ENCODE measurements around the gene AGPAT4. TPM values are rescaled to one million over a fixed set of nuclear protein-coding genes. Genes with fewer than 3 reads are reported as not detected.

Gene AGPAT4
- total RNA-seq, 1 experiment from 2014 or later: 4.9 TPM

DNA sequence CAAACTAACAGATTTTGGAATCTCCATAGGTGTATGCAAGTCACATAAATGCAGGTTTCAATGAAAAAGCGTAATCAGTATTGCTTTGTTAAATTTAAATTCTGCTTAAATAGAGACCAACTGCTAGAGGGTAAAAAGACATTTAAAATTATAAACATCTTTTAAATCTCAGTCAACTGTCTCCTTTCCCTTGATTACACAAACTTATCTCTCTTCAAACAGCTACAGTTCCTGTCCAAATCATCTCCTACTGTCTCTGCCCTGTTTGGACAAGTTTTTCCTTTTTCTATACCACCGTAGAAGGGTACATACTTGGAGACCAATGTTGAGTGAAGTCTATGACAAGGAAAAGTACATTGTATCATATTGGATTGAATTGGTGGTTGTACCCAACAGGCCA, 43.5 kb downstream of the AGPAT4 start:
- no peak for DNase-seq (ENCODE audit: low read depth)

DNA sequence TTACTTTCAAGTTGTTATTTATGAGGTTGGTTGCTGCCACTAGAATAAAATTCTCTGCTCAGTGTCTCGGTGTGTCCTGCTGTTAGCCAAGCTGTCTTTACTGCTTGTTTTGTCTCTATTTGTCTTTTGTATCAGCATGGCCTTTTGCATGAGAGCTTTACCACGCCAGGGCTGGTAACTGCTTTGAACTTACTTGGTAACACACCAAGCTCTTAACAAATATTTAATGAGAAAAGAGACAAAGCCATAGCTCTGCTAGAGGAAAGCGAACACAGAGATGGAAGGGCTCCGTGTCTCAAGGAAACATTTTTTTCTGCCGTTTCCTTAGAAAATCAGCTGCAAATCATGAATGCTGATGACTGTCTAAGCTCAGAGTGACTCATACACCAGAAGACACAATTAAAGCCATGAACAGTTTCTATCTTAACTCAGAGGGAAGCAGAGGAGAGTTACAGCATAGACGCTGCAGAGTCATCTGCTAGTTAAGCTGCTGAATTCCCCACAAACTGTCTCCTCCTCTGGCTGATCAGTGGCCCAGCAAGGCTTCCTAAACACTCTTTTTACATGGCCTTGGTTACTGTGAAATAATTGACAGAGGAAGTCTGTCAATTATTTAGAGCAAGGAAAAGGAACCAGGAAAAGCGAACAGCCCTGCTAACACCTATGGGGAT, 44.8 kb downstream of the AGPAT4 start:
- DNase-seq (ENCODE audit: low read depth): peak; percentile 91

DNA sequence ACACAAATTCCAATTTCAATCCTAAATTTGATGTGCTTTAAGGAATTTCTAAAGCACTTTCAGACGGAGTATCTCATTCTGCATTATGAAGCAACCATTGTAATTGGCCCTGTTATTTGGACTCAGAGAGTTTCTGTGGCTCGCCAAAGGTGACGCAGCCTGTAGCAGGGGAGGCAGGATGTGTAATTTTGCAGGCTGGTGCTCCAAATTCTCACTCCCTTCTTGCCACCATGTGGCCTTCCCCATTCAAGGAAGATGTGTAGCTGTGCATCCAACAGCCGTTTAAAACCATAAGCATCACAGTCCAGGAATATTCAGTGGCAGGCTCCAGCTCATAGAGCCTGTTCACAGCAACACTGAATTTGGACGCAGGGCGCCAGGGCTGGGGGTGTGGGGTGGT, 45.8 kb downstream of the AGPAT4 start:
- no peak for DNase-seq (ENCODE audit: low read depth)

DNA sequence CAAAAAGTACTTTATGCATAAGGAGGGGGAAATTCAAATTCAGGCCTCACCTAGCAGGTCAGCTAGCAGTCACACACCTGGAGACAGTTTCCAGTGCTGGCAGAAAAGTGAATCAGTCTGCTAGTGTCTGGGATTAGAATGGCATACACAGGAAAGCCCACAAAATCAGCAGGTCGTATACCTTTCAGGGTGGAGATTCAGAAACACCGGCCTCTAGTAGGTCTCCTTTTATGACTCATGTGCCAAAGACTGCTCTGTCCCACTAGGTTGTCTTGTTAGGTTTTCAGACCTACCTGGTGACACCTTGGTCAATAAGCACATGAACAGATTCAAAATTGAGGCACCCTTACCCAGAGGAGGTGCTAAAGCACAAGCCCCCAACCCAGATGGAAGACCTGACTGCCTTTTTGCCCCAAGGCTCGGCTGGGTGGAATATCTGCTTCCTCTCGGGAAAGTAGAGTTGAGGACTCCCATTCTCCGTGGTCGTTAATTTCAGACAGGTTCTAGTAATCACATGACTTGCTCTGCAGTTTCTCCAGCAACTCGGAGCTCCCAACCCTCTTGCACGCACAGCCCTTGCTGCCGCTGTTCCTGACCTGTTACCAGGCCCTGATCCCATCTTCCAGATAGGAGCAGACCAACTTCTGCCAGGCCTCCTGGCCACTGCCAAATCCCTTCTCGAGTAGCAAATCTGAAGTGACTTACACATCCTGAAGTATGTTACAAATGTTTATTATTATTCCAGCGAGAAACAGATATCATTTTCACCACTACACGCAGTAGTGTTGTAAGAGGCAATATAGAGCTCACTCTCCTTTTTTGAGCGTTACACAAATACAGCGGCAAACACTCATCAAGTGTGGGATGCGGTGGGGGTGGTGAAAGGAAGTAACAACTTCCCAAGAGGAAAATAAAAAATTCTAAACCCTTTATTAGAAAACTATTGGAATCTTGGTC, 46.6 kb downstream of the AGPAT4 start:
- no peak for DNase-seq (ENCODE audit: low read depth)

DNA sequence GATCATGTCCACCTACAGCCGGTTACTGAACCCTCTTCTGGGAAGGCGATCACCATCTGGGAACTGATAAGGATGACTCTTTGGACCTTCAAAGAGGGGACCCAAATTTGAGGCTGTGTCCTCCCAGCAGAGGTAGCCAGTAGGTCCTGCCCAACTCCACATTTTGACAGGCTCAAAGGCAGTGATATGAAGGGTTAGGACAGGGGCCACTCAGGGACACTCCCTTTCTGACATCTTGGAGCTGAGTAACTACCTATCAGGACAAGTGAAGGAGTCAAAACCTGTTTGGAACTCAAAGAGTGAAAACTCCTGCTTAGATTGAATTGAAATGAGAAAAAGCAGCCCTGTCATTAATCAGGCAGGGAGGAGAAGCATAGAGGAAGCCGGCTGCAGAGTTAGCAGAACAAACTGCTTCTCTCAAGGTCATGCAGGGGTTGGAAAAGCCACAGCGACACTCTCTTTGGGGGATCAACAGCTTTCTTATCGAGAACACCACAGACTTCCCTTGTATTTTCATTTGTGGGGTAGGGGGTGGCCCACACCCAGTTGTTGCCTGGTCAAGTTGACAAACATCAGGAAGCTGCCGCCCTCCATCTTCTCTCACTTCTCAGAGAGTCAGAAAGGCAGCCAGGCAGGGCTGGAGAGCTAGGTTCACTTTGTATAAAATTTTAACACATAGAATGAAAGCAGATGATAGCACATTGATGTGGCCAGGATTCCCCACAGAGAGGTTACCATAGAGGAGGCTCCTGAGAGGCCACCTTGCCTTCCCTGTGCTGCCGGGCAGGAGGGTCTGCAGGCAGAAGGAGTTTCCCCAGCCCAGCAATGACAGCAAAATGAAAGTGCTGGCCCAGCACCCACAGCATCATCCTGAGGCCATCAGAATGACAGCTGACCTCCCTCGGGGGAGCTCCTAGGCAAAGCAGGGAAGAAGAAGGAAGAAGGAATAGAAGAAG, 47.6 kb downstream of the AGPAT4 start:
- DNase-seq (ENCODE audit: low read depth): no peak

DNA sequence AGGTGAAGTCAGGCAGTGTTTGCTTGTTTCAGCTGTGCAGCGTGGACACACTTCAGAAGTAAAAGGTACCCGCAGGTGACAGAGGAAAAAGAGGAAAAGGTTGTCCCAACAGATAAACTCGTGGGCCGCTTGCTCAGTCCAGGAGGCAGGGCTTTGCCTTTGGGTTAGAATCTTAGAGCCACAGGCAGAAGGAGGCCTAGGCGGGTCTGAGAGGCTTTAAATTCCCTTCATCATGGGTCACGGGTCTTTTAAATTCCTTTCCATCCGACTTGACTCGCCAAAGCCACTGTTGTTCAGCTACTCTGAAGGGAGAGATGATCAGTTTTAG, 48.2 kb downstream of the AGPAT4 start:
- no peak for DNase-seq (ENCODE audit: low read depth)

DNA sequence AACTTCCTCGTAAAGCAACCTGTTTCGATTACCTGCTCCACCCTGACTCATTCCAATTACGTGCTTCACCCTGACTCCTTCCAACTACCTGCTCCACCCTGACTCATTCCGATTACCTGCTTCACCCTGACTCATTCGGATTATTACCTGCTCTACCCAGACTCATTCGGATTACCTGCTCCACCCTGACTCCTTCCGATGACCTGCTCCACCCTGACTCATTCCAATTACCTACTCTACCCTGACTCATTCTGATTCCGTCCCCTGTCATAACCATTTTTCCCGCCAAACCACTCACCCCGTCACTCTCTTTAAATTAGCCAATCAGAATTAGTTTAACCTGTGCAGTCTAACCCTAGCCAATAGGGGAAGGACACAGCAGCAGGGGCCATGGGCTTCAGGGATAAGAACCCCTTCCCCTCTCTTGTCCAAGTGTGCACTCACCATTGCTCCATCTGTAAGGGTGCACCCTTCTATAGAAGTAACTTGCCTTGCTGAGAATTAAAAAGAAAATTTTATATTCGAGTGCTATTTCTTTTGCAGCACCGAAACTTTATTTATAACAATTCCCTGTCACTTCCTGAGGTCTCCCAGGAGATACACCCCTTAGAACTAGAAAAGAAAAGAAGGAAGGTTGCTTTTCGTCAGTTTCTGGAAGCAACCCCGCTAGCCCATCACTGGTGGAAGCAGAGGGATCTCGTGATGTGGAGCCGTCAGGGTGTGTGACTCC, 48.7 kb downstream of the AGPAT4 start:
- peak; percentile 43 for DNase-seq (ENCODE audit: low read depth)

DNA sequence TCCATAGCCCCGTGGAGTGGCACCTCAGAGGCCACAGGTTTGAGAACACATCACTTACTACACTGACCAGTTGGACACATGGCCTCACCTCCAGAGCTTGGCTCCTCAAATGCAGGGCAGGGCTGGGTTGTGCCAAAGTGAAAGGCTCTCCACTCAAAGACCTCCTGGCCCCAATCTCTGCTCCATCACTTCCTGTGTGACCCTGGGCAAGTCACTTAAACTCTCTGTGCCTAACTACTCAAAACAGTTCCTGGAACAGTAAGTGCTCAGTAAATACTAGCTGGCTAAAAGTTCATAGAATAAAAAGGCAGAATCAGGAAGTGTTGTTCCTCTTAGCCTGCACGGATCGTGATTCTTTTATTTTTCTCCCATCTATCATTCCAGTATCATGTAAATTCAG, 50.2 kb downstream of the AGPAT4 start:
- DNase-seq (ENCODE audit: low read depth): no peak

DNA sequence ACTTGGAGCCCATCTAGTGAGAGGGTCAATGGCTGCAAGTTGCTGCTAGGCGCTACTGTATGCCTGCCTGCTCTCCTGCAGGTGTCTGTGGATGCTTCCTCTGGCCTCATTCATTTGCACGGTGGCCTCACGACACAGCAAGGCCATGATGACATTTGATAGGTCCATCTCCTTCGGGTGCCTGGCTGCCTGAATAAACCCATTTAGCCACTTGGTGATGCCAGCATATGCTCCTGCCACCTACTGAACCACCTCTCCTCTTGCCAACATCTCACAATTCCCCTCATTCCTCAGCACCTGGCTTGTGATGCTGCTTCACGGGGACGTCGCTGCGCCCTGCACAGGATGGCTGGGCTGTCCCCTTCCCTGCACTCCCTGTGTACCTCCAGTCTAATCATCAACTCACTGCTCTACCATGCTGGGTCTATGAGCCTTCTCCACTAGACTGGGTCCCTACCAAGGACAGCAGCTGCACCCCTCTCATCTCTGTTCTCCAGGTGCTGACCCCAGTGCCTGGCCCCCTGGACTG, 51.1 kb downstream of the AGPAT4 start:
- no peak for DNase-seq (ENCODE audit: low read depth)

DNA sequence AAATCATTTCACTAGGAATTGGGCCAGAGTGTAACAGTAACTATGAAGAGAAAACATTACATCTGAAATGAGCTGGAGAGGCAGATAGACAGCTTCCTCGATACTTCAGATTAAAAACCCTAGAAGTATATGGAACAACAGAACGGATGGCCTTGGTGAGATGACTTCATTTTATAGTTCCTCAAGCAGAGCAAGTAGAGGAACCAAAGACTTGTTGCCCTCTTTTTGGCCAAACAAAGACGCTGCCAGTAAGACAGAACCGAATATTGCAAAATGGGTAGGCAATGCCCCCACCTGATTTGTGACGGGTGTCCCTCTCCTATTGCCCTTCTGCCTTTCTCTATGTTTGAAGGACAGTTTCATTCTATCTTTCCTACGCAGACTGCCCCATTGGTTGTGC, 53.5 kb downstream of the AGPAT4 start:
- no peak for DNase-seq (ENCODE audit: low read depth)

DNA sequence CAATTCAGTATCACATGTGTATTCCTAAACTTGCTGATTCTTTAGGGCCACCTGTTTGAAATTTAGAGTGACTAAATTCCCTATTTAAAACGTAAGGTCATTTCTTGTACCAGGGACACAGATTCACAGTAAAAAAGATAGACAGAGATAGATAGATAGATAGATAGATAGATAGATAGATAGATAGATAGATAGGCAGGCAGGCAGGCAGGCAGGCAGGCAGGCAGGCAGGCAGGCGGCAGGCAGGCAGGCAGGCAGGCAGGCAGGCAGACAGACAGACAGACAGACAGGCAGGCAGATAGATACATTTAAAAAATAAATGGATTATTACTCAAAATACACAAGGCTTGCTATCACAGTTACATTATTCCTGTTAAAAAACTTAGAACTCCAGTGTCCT, 54.2 kb downstream of the AGPAT4 start:
- no peak for DNase-seq (ENCODE audit: low read depth)

DNA sequence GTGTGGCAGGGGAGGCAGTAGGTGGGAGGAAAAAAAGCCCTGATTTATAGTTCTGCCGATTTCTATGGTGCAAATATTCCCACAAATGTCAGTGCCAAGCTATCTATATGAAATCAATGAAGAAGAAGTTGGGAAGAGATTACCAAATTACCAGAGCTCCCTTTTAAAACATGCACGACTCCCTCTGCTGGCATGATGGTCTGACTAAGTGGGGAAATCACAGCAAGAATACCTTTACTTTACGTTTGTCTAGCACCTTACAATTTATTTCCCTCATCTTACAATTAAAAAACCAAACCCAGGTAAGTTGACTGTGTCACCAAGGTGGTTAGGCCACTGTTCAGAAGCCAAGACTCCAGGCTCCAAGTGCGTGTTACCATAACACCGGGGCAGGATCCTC, 55.6 kb downstream of the AGPAT4 start:
- DNase-seq (ENCODE audit: low read depth): no peak

DNA sequence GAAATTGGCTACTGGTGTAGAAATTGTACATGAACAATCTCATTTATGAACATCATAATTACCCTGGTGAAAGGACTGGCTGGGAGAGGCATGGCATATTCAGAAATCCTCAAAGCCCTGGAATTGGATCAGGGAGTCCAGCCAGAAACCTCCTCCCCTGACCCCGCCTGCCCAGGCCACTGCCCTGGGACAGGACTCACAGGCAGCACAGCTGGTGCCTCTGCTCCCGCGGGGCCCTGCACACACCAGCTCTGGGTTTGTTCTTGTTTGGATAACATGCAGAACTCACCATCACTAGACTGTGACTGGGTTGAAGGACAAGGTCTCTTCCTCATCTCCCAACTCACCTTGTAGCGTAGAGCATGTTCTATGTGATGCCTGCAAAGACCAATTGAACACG, 56.2 kb downstream of the AGPAT4 start:
- no peak for DNase-seq (ENCODE audit: low read depth)

DNA sequence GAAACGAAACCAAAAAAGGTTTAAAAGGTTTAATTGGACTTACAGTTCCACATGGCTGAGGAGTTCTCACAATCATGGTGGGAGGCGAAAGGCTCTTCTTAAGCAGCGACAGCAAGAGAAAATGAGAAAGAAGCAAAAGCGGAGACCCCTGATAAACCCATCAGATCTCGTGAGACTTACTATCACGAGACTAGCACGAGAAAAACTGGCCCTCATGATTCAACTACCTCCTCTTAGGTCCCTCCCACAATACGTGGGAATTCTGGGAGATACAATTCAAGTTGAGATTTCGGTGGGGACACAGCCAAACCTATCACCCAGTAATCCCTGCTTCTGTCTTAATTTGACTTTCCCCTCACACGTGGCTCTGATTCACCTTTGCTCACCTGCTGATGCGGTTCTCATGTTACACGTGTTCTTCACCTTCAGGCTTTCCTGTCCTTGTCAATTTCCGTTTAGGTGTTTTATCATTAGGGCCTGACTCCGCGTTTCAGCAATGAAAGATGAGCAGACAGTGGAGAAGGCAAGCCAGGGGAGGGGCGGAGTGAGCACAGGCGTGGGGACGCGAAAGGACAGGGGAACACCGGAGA, 57.1 kb downstream of the AGPAT4 start:
- no peak for DNase-seq (ENCODE audit: low read depth)

DNA sequence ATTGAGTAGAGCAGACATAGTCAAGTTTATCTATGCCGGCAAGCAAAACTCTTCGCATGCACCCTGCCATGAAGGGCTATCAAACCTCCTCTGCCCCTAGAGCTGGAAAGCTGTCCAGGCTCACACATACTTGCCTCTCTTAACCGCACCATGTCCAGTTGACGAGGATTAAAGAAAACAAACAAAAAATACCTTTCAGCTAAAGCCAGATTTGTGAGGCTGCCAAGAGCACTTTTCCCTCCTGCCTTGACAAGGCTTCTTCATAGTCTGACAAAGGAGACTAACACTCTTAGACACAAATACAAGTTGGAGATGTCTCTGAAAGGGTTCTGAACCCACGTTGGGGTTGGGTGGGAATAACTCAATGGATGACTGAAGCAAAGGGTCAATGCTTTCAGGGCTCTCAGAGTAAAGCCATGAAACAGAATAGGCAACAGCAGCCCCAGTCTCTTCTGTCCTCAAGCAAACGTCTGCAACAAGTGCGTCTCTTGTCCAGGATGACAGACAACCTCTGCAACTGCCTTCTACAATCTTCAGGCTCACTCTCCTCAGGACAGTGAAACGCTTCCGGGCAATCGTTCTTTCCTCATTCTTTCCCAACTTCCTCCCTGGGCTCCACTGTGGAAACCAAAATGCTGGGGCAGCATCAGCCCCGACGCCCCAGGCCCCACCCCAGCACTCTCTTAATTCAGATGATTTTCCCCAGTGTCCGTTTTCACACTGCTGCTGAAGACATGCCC, 57.8 kb downstream of the AGPAT4 start:
- no peak for DNase-seq (ENCODE audit: low read depth)

DNA sequence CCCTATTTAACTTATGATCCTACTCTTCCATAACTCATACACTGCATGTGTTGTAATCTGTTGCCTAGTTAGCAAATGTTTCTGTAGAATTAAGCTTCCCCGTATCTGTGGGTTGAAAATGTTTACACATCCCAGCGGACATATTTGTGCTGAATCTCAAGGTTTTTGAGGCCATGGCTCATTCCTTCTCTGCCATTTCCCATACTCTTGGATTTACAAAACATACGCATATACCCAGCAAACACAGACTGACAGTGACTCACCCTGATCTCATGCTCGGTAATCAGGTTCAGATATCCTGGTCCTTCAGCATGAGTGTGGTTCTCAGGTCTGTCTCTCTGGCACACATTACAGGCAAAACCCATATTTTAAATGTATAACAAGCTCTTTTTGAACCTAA, 58.7 kb downstream of the AGPAT4 start:
- peak; percentile 91 for DNase-seq (ENCODE audit: low read depth)

DNA sequence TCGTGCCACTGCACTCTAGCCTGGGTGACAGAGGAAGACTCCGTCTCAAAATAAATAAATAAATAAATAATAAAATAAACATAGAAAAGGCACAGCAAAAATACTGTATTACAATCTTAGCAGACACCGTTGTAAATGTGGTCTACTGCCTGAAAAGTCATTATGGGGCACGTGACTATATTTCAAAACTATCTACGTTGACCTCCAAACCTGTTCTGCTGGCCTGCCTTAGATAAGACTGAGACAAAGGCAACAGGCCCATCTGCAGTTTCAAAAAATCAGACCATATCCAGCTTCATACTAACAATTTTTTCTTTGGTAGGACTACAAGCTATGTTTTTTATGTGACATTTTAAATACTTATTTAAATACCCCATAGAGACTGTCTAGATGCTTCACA, 59.1 kb downstream of the AGPAT4 start:
- no peak for DNase-seq (ENCODE audit: low read depth)

DNA sequence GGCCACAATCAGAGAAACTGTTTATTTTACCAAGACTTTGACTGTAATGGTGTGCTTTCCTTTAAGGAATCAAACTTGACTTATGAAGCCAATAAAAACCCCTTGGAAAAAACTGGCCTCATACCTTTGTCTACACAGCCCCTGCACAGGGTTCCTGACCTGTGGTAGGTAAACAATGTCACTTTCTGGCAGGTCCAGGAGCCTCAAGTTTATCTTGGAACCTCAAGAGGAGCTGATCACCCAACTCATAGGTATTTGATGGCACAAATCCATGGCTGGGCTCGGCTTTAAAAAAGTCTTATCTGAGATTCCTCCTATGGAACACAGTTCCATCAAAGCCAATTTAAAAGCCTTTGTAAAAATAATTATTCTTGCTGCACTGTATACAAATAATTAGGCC, 61.0 kb downstream of the AGPAT4 start:
- DNase-seq (ENCODE audit: low read depth): no peak

DNA sequence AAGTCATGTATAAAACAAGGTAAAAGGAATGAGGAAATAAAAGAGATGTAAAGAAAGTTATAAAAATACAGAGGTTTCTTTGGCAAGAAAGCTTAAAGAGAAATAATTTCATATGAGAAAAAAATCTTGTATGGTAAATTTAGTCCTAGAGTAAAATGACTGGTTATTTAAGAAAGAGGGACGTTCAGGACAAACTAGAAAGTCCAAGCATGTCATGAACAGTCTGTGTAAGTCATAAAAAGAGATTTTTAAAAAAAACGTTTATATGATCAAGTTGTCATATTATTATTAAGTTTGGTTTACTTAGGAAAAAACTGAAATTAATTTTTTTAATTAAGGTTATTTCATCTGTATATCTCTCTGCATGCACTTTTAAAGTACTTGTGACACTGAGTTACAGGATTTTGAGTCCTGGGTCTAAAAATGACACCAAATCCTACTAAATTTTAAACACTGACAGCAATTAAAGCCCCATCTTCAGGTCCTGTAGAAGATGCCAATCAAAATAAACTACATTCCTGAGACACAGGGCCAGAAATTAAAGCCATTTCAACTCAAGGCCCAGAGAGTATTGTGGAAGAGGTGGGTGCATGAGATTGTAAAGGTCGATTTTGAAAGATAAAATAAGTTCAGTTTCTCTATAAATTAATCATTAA, 62.4 kb downstream of the AGPAT4 start:
- no peak for DNase-seq (ENCODE audit: low read depth)

All from HT1080 (cell line).